ENCODE data around the gene TTC9. TPM values are rescaled to one million over a fixed set of nuclear protein-coding genes. Genes with fewer than 3 reads are reported as not detected.

TTC9 gene
- total RNA-seq, 1 experiment from 2014 or later, result 0.30 TPM

- POLR2A ChIA-PET, result interaction anchor here (1.6 kb wide), 1 partner anchor 167 kb away, joined by 10 read pairs; the partner anchor contains the start of gene MAP3K9
- CTCF ChIA-PET, result interaction anchor here (0.6 to 1.0 kb wide), 2 partner anchors 13 to 772 kb away, joined by 3 to 4 read pairs; no protein-coding TSS in a partner anchor
- Mint-ChIP-seq H3K36me3 (ENCODE audit: insufficient read depth, unreplicated experiment) (no peaks in the 10 kb centered on the region), H3K4me3 (ENCODE audit: unreplicated experiment) (peak overlapping the region; percentile 62), H3K4me1 (ENCODE audit: insufficient read depth, unreplicated experiment) (no peaks in the 10 kb centered on the region), H3K27ac (ENCODE audit: low read depth, unreplicated experiment) (no peak overlapping the region), H3K27me3 (ENCODE audit: insufficient read depth, unreplicated experiment) (peaks cover 16% of the 10 kb centered on the region), H3K9me3 (ENCODE audit: unreplicated experiment) (no peaks in the 10 kb centered on the region)
- no TSS peak for BruUV-seq (replicated peaks)
- no peak for DNase-seq (ENCODE audit: unreplicated experiment)
- TF ChIP-seq, protein P1, sequence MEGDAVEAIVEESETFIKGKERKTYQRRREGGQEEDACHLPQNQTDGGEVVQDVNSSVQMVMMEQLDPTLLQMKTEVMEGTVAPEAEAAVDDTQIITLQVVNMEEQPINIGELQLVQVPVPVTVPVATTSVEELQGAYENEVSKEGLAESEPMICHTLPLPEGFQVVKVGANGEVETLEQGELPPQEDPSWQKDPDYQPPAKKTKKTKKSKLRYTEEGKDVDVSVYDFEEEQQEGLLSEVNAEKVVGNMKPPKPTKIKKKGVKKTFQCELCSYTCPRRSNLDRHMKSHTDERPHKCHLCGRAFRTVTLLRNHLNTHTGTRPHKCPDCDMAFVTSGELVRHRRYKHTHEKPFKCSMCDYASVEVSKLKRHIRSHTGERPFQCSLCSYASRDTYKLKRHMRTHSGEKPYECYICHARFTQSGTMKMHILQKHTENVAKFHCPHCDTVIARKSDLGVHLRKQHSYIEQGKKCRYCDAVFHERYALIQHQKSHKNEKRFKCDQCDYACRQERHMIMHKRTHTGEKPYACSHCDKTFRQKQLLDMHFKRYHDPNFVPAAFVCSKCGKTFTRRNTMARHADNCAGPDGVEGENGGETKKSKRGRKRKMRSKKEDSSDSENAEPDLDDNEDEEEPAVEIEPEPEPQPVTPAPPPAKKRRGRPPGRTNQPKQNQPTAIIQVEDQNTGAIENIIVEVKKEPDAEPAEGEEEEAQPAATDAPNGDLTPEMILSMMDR (IDR thresholded peaks at IDR 0.05; ENCODE audit: unreplicated experiment), result no peak
- intact Hi-C loops (cut with micrococcal nuclease), result loop anchor here (5.0 kb wide), 2 partner anchors 55 to 70 kb away; no protein-coding TSS in a partner anchor
Observed at GRCh38 chr14:70642303-70643235, 853 bp downstream of the TTC9 start.

GRCh38 chr14:70643967-70644366, 2.3 kb downstream of the TTC9 start:
- no peak for DNase-seq (ENCODE audit: unreplicated experiment)
- POLR2A ChIA-PET, result interaction anchor here (1.0 kb wide), 1 partner anchor 33 kb away, joined by 3 read pairs; no protein-coding TSS in a partner anchor
- intact Hi-C loops (cut with micrococcal nuclease), result loop anchor here (5.0 kb wide), 2 partner anchors 53 to 68 kb away; no protein-coding TSS in a partner anchor
- H3K36me3 Mint-ChIP-seq (ENCODE audit: insufficient read depth, unreplicated experiment), result no peaks in the 10 kb centered on the region
- H3K27me3 Mint-ChIP-seq (ENCODE audit: insufficient read depth, unreplicated experiment), result peaks cover 16% of the 10 kb centered on the region
- no peaks in the 10 kb centered on the region for H3K9me3 Mint-ChIP-seq (ENCODE audit: unreplicated experiment)
- CTCF ChIA-PET, result interaction anchor here (0.8 kb wide), 1 partner anchor 69 kb away, joined by 3 read pairs; no protein-coding TSS in a partner anchor
- H3K4me1 Mint-ChIP-seq (ENCODE audit: insufficient read depth, unreplicated experiment), result no peaks in the 10 kb centered on the region
- no TSS peak for BruUV-seq (replicated peaks)
- no peak overlapping the region for H3K4me3 Mint-ChIP-seq (ENCODE audit: unreplicated experiment)
- no peak overlapping the region for H3K27ac Mint-ChIP-seq (ENCODE audit: low read depth, unreplicated experiment)
- TF ChIP-seq, protein P1 (IDR thresholded peaks at IDR 0.05; ENCODE audit: unreplicated experiment), result no peak

GRCh38 chr14:70645892-70646291, 4.2 kb downstream of the TTC9 start:
- POLR2A ChIA-PET, result no interaction called here
- Mint-ChIP-seq H3K27me3 (ENCODE audit: insufficient read depth, unreplicated experiment) (peaks cover 5% of the 10 kb centered on the region), H3K4me3 (ENCODE audit: unreplicated experiment) (no peak overlapping the region), H3K36me3 (ENCODE audit: insufficient read depth, unreplicated experiment) (no peaks in the 10 kb centered on the region), H3K27ac (ENCODE audit: low read depth, unreplicated experiment) (no peak overlapping the region), H3K9me3 (ENCODE audit: unreplicated experiment) (no peaks in the 10 kb centered on the region), H3K4me1 (ENCODE audit: insufficient read depth, unreplicated experiment) (peaks cover 7% of the 10 kb centered on the region)
- intact Hi-C loops (cut with micrococcal nuclease), result no loop called here
- no TSS peak for BruUV-seq (replicated peaks)
- CTCF ChIA-PET, result interaction anchor here (0.9 kb wide), 1 partner anchor 75 kb away, joined by 4 read pairs; no protein-coding TSS in a partner anchor
- DNase-seq (ENCODE audit: unreplicated experiment), result no peak
- TF ChIP-seq, protein P1 (IDR thresholded peaks at IDR 0.05; ENCODE audit: unreplicated experiment), result no peak

DNA sequence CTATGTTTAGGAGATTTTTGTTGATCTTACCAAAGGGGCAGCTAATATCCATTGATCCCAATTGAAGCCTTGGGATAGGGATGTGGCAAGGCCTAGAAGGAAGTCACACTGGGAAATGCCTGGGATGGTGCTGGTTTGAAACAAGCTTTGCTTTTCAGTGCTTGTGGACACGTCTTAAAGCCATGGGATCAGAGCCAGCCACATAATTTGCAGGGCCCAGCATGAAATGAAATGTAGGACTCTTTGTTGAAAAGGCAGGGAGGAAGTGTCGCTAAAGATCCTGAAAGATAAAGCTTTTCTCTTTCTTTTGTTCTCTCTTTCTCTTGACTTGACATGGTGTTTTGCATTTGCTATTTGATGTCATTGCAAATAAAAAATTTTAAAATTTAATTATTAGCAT, 5.0 kb downstream of the TTC9 start:
- ChIA-PET CTCF (no interaction called here), POLR2A (interaction anchor here (0.9 kb wide), 1 partner anchor 10 kb away, joined by 3 read pairs; no protein-coding TSS in a partner anchor)
- H3K4me1 Mint-ChIP-seq (ENCODE audit: insufficient read depth, unreplicated experiment), result peaks cover 7% of the 10 kb centered on the region
- intact Hi-C loops (cut with micrococcal nuclease), result no loop called here
- H3K36me3 Mint-ChIP-seq (ENCODE audit: insufficient read depth, unreplicated experiment), result no peaks in the 10 kb centered on the region
- no peaks in the 10 kb centered on the region for H3K27me3 Mint-ChIP-seq (ENCODE audit: insufficient read depth, unreplicated experiment)
- no peak overlapping the region for H3K27ac Mint-ChIP-seq (ENCODE audit: low read depth, unreplicated experiment)
- H3K9me3 Mint-ChIP-seq (ENCODE audit: unreplicated experiment), result no peaks in the 10 kb centered on the region
- TF ChIP-seq, protein P1 (IDR thresholded peaks at IDR 0.05; ENCODE audit: unreplicated experiment), result no peak
- no peak overlapping the region for H3K4me3 Mint-ChIP-seq (ENCODE audit: unreplicated experiment)
- DNase-seq (ENCODE audit: unreplicated experiment), result no peak
- no TSS peak for BruUV-seq (replicated peaks)
